Stimulated activated CD4-positive, alpha-beta T cell treated with anti-CD3 and anti-CD28 coated beads, Interleukin-1b, Interleukin-23, amount 100 ng/mL, for 24 hours (primary cell): Measurements from ENCODE around the gene SEMA6C.
A peak's percentile ranks its signal among the peaks of the same experiment; 100 is the strongest.

ENCODE experiments used
- DNase-seq, 4 experiments: peaks; one replicate each; pipeline ENCODE4 v3.0.0-alpha.2; 2020; ENCODE audit warnings: low read depth in 4 of 4, low spot score in 1 of 4

Gene SEMA6C

DNA sequence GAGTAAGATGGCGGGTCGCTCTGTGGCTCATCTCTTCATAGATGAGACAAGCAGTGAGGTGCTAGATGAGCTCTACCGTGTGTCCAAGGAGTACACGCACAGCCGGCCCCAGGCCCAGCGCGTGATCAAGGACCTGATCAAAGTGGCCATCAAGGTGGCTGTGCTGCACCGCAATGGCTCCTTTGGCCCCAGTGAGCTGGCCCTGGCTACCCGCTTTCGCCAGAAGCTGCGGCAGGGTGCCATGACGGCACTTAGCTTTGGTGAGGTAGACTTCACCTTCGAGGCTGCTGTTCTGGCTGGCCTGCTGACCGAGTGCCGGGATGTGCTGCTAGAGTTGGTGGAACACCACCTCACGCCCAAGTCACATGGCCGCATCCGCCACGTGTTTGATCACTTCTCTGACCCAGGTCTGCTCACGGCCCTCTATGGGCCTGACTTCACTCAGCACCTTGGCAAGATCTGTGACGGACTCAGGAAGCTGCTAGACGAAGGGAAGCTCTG is 12.4 kb upstream of the SEMA6C start:
- no peak for DNase-seq

DNA sequence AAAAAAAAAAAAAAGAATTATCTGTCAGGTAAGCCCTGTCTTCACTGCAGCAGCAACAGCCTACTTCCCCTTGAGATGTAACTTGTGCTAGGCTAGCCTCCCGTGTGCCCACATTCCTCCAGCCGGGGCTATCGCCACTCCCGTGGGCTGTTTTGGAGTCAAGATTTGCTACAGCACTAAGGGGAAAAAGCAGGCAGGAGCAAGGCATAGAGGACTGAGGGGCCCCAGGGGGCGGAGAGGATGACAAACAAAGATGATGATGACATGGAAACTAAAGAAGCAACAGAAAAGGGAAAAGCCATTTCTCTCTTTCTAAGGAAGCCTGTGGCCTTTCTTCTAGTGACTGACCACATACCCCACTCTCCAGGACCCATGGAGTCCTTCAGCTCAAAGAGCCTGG is 11.9 kb upstream of the SEMA6C start:
- DNase-seq: peak in 1 of 4 experiments; percentile 54

DNA sequence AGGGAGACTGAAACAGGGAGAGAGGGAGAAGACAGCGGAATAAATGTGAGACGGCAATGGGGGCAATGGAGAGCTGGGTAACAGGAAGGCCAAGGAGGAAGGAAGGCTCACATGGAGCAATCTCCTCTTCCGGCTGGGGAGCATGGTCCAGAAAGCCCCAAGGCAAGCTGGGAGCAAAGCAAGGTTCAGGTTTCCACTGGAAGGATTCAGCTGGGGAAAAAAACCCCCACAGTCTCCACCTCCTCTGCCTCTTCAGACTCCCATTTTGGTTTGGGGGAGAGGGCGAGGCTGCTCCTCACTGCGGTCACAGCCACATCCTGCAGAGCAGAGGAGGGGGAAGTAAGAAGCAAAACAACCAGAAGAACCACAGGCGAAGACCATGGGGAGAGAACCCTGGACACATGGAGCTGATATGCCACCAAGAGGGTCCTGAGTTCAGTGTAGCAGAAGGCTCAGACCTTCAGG is 10.7 kb upstream of the SEMA6C start:
- peak in 2 of 4 experiments; percentile 30 to 51 for DNase-seq

DNA sequence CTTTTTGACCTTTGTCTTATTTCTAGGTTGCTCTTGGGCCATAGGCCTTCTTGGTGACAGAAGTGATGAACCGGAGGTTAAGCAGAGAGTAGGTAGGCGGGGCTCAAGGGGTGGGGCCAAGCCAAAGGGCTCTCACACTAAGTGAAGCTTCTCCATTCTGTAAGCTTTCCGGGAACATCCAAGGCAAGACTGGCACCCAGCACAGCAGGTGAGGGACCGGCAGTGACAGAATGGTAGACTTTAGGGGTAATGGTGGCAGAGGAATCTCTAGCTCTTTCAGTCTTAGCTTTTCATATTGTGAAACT is 10.0 kb upstream of the SEMA6C start, which contains the start of gene TNFAIP8L2:
TSS of gene TNFAIP8L2 (plus strand) at position 135 of the 305 bp plus-strand sequence. CDS start 2,049 bp downstream, outside the sequence.
- peak in 2 of 4 experiments; percentile 67 to 80 for DNase-seq

DNA sequence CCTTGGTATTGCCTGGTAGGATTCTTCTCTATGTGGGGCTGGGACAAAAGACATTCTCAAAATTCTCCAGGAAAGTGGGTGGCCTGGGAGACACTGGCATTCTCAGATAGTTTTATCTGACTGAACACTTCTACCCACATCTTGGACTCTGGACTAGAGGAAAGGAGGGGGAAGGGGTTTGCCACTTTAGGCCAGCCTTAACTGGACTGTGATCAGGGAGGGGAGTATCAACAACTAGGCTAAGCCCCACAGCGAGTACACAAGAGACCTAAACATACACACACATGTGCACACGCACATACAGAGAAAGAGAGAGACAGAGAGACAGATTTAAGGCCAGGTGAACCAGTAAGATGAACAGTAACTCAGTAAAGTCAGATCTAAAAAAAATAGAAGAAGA is 1.2 kb upstream of the SEMA6C start:
- no peak for DNase-seq

DNA sequence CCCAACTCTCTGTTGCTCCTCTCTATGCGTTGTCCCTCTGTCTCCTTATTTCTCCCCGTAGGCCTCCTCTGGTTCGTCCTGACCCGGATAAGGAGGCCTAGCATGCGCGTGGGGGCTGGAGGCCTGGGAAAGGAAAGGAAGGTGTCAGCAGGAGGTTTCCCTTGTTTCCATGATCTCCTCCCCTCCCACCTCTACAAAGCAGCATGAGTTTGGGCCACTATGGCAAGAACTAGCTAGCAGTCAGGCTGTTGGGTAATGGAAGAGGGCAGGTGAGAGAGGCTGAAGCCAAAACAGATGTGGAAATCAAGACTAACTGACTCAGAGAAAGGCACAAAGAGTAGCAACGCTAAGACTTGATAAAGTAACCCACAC is 687 bp upstream of the SEMA6C start:
- no peak for DNase-seq

DNA sequence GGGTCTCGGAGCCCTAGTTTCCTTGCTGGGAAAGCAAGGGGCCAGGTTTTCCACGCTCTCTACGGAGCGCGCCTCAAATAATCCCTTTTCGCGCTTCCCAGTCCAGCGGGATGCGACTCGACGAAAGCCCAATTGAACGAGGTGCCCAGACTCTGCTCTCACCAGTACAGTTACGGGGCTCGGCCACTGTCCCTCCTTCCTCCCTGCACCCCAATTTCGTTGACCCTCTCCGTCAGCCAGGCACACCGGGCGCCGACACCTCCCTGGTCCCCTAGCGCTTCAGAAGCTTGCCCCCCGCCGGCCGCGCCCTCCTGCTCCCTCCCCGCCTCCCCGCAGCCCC is 389 bp downstream of the SEMA6C start:
- DNase-seq: no peak

DNA sequence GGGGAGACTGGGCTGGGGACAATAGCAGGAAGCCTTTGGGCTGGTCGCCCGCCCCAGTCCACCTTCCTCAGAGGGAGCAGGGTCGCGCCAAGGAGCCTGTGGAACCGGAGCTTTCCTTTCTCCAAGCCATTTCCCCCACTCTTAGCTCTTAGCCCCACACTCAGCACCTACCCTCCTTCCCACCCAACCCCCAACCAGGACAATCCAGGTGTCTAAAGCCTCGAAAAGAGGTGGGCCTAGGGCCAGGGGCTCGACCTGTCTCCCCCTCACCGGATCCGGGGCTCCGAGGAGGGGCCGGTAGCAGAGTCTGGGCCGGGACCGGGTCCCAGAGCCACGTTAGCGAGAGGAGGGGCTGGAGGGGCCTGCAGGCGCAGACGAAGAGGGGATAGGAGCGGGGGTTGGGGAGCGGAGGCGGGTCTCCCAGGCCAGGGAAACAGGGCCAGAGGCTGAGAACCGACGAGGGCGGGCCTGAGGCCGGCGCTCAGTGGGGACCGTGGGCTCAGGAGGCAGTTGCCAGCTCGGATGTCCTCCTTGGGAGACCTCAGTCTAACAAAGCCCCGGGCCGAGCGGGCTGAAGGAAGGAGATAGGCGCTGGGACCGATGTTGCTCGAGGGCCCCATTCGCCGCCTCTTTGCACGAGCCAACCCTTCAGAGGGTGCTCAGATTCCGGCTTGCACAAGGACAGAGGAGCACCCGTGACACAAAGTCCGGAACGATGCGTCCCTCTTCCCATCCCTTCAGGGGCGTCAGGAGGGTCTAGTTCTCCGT is 943 bp downstream of the SEMA6C start:
- DNase-seq: no peak

DNA sequence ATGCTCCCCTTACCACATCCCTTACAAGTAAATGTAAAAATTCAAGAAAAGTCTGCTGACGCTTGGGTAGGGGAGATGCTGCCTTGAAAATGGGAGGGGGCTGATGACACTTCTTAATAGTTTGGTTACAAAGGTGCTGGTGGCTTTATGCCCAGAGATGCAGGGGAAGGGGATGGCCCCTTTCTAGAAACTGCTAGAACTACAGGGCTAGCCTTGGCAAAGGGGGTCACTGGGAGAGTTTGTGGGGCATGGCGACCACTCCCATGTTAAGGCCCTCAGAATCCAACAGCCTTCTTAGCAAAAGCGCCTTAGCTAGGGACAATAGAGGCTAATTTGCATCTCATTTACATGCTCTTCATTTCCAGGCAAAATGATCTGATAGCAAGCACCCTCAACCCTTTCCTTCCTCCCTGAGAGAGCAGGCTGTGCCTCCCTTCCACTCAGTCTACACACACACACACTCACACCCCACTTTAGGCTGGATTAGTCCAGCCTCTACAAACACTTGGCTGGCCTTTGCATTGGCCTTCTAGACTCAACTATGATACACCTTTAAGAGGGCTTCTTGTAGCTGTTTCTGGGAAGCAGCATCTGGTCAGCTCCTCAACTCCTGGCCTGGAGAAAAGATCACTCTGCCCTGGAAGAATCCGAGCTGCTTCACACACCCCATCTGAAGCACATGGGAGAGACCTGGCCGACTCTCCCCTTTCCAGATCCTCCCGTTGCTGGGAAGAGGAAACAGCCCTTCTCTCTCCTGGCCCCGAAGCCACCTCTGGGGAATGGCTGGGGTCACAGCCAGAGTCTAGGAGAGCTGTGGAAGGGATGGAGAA is 1.7 kb downstream of the SEMA6C start:
- DNase-seq: no peak

DNA sequence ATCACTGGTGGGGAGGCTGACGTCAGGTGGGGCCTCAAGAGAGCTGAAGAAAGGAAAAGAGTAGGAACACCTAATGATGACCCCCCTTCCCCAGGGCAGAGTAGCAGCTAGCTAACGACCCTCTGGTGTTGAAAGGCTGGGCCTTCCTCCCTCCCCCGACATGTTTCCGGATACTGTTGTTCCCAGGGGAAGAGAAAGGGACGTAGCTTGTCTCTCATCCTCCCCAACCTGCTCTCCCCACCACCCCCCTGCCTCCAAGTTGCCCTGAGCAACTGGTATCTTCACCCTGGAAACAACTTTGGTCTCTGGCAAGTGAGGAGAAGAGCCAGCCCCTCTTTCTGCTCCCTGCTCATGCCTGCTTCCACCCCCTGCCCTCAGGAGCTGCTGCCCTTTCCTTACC is 2.4 kb downstream of the SEMA6C start:
- no peak for DNase-seq

DNA sequence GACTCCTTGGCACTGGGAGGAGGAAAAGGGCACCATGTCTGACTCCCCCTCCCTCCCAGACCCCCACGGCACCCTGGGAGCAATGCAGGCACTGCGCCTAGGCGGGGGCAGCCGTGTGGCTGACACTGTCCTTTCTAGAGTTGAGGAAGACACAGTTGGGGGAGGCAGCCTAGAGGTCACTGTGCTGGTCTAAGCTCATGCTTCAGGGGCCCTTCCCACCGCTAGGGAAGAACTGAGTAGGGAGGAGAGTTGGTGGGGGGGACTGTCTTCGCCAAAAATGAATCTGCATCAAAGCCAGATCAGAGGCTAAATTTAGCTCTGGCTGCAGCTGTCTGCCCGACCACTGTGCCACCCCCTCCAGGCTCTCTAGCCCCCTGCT is 3.4 kb downstream of the SEMA6C start:
- no peak for DNase-seq

DNA sequence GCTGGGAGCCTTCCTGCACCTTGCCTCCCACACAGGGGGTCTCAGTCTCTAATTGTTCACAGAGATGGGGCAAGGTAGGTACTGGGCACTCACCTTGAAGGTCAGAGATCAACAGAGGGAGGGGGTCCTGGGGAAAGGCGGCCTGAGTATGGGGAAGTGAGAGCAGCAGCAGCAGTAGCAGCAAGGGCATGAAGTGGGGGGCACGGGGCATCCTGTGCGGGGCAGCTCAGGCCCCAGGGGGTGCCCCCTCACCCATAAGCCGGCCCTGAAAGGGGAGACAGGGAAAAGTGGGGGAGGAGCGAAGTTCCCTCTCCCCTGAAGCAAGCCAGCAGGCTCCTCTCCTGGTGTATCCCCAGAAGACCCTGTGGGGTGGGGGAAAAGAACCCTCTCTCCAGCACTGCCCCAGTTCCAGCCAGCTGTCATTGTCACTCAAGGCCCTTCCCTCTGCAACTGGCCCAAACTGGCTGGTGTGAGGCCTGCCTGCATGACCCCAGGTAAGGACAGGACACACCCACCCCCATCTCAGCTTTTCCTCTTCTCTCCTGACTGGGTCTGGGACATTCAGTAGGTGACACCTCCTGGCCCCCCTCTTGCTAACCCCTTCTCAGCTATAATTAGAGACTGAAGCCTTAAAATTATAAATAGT is 3.9 kb downstream of the SEMA6C start:
- no peak for DNase-seq

DNA sequence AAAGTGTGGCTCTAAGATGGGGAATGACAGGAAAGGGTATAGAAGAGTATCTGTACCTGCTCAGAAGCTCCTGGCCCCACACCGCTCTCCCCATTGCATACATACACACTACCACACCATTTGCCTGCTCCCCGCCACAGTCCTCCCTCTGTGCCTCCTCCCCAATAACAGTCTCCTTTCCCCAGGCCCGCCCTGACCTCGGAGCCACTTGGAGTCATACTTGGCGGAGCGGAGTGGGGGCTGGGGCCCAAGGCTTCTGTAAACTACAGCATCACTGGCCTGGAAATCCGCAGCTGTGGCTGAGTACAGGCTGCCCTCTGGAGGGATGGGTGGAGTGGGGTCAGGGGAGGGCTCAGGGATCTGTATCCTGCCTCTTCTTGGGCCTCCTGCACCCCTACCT is 8.6 kb downstream of the SEMA6C start:
- DNase-seq: no peak

DNA sequence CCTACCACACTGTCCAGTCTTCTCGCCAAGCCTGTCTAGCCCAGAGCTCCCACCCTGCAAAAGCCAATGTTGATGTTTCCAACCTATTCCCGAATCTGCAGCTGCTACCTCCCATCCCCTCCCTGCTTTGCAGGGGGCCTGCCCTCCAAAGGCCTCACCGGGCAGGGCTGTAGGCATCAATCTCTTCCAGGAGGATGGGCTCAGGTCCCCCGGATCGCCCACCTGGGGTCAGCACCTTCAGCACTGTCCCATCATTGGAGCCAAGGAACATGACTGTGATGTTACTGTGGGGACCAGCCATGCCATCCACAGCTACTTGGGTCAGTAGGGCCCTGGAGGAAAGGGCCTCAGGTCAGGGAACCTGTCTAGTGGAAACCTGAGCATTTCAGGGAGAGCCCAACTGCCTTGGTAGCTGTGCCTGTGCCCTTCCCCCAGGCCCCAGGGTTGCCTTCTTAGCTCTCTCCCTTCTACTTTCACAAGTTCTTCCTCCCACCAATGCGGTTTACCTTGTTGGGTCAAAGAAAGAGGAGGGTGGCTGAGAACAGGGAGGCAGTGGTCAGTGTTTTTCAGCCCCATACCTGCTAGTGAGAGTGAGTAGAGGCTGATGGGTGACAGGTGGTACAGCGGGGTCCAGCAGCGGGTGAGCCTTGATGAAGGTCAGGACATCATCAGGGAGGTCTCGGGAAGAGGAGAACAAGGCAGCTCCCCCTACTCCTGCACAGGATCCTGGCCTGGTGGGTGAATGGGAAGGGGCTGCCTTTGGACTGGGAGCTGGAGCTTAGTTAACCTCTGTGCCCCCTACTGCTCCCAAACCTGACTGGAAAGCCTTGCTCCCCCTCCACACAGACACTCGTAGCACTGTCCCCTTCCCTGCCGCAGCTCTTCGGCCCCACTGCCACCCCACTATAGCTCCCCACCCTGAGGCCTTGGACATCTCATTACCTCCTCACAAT is 10.7 kb downstream of the SEMA6C start:
- DNase-seq: no peak

DNA sequence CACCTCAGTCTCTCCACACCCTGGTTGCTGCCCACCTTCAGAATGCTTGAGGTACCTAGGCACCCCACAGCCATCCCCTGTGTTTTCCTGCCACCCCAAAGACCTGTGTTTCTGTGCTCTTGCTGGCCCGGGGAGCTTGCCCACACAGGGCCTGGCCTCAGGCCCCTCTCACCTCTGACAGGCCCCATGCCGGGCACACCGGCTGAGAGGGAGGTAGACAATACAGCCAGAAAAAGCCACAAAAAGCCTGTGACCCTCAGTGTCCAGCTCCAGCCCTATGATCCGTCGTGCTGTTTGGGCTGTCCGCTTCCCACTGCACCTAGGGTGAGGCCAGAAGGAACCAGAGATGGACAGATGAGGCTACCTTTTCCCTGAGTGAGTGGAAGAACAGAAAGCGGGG is 11.4 kb downstream of the SEMA6C start:
- no peak for DNase-seq

DNA sequence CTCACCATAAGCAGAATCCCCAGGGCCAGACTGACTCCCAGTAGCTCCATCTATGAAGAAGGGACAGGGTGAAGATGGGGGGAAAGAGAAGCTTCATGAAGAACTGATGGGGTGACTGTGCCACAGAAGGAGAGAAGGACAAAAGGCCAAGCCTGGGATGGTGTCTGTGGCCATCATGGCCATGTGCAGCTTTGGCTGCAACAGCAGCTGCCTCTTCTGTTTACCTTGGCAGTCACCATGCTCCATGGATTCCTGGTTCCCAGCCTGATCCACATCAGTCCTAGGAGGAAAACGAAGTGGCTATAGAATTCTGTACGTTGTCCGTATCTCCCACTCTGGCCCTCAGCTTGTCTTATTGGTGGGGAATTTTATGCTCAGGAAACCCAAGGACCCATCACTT is 12.0 kb downstream of the SEMA6C start:
- no peak for DNase-seq

DNA sequence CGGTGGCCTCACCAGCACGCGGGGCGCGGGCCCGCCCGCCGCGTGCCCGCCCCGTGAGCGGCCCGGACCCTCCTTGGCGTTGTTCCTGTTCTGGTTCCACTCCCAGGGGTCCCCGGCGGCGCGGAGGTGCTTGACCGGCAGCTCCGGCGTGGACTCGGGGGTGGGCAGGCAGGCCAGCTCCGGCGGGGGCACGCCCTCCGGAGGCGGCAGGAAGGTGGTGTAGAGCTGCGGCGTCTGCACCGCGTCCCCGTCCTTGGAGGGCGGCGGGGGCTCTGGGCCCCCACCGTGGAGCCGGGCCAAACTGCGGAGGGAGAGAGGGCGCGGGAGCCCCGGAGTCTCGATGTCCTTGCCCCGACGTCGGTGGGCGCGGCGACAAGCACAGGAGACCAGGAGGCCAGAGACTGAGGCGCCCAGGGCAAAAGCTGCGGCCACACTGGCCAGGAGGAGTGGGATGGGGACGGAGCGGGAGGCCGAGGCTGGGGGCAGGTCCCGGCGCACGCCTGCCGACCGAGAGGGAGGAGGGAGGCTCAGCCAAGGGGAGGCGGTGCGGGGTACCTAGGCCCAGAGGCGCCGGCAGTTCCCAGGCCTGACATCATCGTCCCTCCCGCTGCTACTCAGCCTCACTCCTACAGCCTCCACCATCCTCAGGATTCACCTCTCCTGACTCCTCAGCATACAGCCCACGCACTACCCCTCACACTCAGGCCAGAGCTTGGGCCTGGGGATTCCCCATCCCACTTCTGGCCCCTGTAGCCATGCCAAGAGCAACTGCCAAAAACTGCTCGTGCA is 13.2 kb downstream of the SEMA6C start:
- no peak for DNase-seq

DNA sequence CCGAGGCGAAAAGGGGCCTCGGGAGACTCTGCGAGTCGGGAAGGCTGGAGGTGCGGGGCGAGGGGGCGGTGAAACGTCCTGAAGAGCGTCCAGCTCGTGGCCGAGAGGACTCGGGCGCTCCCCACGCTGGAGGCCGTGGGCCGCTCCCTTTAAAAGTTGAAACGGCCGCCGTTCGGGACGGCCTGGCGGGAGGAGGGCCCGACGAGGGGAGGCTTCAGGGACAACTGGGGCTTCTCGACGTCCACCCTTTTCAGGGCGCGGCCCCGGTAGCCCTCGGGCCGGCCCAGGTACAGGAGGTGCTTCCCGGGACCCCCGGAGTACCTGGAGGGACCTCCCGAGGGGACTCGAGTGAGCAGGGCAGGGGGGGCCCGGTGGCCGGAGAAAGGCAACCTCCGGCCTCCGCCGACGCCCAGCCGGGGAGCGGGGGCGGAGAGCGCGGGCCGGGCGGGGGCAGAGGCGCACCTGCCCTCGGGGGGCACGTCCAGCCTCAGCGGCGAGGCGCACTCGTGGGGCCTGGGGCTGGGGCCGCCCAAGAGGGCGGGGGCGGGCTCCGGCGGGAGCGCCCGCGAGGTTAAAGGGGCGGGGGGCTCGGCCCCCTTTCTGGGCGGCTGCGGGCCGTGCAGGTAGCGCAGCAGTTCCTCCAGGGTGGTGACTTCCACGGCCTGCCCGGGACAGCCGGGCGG is 14.0 kb downstream of the SEMA6C start:
- DNase-seq: no peak

DNA sequence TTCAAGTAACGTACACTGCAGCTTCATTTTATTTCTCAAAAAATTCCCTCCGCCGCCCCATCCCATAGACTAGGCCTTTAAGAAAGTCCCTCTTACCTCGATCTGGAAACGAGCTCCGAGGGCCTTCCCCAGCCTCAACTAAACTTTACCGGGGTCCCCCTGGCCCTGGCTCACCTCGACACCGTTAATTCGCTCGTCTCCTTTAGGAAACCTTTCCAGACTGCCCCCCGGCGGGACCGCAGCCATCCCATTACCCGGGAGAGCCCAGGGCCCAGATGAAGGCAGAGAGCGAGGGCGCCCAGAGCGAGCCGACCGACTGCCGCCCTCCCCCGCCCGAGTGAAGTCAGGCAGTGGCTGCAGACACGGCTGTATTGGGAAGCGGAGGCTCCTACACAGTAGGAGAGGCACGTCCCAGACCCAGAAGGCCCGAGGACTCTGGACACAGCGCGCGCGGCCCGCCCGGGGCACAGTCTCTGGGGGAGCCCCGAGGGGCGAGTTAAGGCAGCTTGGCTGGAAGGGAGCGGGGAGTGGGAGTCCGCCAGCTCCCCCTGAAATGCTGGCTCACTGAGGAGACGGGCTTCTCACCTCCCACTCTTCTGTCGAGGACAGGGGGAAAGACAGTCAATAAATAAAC is 14.6 kb downstream of the SEMA6C start:
- DNase-seq: no peak
